Right atrium auricular region (tissue), 2 donors: ENCODE data around the gene TAOK3. TPM values are rescaled to one million over a fixed set of nuclear protein-coding genes. Genes with fewer than 3 reads are reported as not detected.

ENCODE experiments used
- DNase-seq: peaks from one replicate; pipeline ENCODE4 v3.0.0-alpha.2; 2019; ENCODE audit warnings: low spot score
- H3K27ac ChIP-seq, 2 donors: fragments of 200-600 bp; sonication (generic); 1 replicate in 1 of 2; 2 replicates in 1 of 2; pipeline ENCODE4 v1.5.1; 2016 to 2019
- H3K27me3 ChIP-seq, 2 donors: fragments of 200-600 bp; sonication (generic); one replicate each; pipeline versions ENCODE4 v1.5.1 to v1.6.0; 2017 to 2019
- H3K36me3 ChIP-seq: fragments of 200-600 bp; sonication (generic); one replicate; pipeline ENCODE4 v1.5.1; 2016
- H3K4me1 ChIP-seq, 2 donors: fragments of 200-600 bp; sonication (generic); one replicate each; pipeline versions ENCODE4 v1.5.1 to v1.6.0; 2017 to 2019
- H3K4me3 ChIP-seq, 2 donors: fragments of 200-600 bp; sonication (generic); 1 replicate in 1 of 2; 2 replicates in 1 of 2; pipeline ENCODE4 v1.5.1; 2017 to 2019; ENCODE audit warnings: mild to moderate bottlenecking in 1 of 2, moderate library complexity in 1 of 2
- H3K9me3 ChIP-seq, 2 donors: fragments of 200-600 bp; sonication (generic); one replicate each; pipeline ENCODE4 v1.5.1; 2019
- total RNA-seq, 2 donors: library from RNA; depleted of rRNA; stranded (reverse); fragments of >200 nt; gene quantifications; one replicate each; pipeline ENCODE4 v1.1.0, GENCODE V29; 2016
- TF ChIP-seq, protein P1 (sequence below), 2 donors: fragments of 200-600 bp; sonication (generic); IDR thresholded peaks; one replicate each; pipeline ENCODE4 v1.5.1; 2019; ENCODE audit warnings: antibody characterized with exemption in 2 of 2

Gene TAOK3
- total RNA-seq, 2 donors from 2014 or later: 18.1 to 21.1 TPM

GRCh38 chr12:118189741-118190191, 182.9 kb downstream of the TAOK3 start:
- Histone ChIP-seq H3K36me3 (no peaks in the 10 kb centered on the region), H3K4me3 (peak overlapping the region; percentile 37 to 45), H3K4me1 (peaks cover 0 to 13% of the 10 kb centered on the region in 2 donors), H3K27me3 (no peaks in the 10 kb centered on the region), H3K27ac (peak overlapping the region; percentile 71 to 88), H3K9me3 (no peaks in the 10 kb centered on the region)
- TF ChIP-seq, protein P1, sequence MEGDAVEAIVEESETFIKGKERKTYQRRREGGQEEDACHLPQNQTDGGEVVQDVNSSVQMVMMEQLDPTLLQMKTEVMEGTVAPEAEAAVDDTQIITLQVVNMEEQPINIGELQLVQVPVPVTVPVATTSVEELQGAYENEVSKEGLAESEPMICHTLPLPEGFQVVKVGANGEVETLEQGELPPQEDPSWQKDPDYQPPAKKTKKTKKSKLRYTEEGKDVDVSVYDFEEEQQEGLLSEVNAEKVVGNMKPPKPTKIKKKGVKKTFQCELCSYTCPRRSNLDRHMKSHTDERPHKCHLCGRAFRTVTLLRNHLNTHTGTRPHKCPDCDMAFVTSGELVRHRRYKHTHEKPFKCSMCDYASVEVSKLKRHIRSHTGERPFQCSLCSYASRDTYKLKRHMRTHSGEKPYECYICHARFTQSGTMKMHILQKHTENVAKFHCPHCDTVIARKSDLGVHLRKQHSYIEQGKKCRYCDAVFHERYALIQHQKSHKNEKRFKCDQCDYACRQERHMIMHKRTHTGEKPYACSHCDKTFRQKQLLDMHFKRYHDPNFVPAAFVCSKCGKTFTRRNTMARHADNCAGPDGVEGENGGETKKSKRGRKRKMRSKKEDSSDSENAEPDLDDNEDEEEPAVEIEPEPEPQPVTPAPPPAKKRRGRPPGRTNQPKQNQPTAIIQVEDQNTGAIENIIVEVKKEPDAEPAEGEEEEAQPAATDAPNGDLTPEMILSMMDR (IDR thresholded peaks at IDR 0.05): no peak
- DNase-seq: no peak

- Histone ChIP-seq H3K27me3 (no peaks in the 10 kb centered on the region), H3K27ac (peak overlapping the region; percentile 63 to 88), H3K36me3 (no peaks in the 10 kb centered on the region), H3K4me1 (peaks cover 0 to 13% of the 10 kb centered on the region in 2 donors), H3K4me3 (peak overlapping the region; percentile 10 to 45), H3K9me3 (no peaks in the 10 kb centered on the region)
- DNase-seq: peak; percentile 64
- TF ChIP-seq, protein P1 (IDR thresholded peaks at IDR 0.05): no peak
Measured at GRCh38 chr12:118188690-118189371, 183.9 kb downstream of the TAOK3 start.

DNA sequence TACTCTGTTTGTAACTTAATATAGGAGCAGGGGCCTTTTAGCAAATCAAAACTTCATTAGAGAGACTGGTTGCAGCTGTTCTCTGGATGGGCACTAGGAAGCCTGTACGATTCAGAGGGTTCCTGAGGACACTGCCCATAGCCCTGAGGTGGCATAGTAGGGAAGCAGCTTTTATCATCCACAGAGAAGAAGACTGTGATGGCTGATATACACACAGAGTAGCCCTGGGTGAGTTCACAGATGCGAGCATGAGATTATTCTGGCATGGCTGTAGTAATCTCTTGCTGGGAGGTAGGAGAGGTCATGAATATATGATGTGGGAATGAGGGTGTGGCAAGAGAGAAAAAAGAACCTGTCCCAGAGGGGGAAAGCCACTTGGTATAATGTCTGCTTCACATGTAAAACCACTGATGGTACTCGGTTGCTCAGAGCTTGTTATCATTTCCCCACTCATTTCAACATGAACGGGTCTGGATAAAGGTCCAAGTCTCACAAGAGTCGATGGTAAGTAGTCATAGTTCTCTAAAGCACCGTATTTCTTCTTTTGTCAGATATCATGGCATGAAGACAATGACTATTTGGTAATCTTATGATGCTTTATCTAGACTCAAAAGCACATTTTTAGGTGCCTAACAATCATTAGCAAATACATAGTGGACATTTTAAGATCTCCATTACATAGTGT, 184.8 kb downstream of the TAOK3 start:
- Histone ChIP-seq H3K27me3 (no peaks in the 10 kb centered on the region), H3K9me3 (no peaks in the 10 kb centered on the region), H3K4me3 (peak overlapping the region in 1 of 2 donors; percentile 45), H3K4me1 (peaks cover 0 to 13% of the 10 kb centered on the region in 2 donors), H3K36me3 (no peaks in the 10 kb centered on the region), H3K27ac (peak overlapping the region; percentile 63 to 88)
- DNase-seq: no peak
- TF ChIP-seq, protein P1 (IDR thresholded peaks at IDR 0.05): no peak

GRCh38 chr12:118185602-118186397, 186.9 kb downstream of the TAOK3 start:
- TF ChIP-seq, protein P1 (IDR thresholded peaks at IDR 0.05): no peak
- no peaks in the 10 kb centered on the region for H3K9me3 ChIP-seq
- H3K27me3 ChIP-seq: no peaks in the 10 kb centered on the region
- peaks cover 0 to 24% of the 10 kb centered on the region in 2 donors for H3K4me1 ChIP-seq
- no peak overlapping the region for H3K4me3 ChIP-seq
- no peak for DNase-seq
- H3K36me3 ChIP-seq: no peaks in the 10 kb centered on the region
- no peak overlapping the region for H3K27ac ChIP-seq

- Histone ChIP-seq H3K4me3 (no peak overlapping the region), H3K27ac (peak overlapping the region in 1 of 2 donors; percentile 35), H3K27me3 (no peaks in the 10 kb centered on the region), H3K36me3 (peaks cover 5% of the 10 kb centered on the region), H3K9me3 (no peaks in the 10 kb centered on the region), H3K4me1 (peaks cover 0 to 11% of the 10 kb centered on the region in 2 donors)
- TF ChIP-seq, protein P1 (IDR thresholded peaks at IDR 0.05): no peak
- no peak for DNase-seq
Measured at GRCh38 chr12:118183711-118184110, 189.0 kb downstream of the TAOK3 start.
